ENCODE results near the gene NTF4.
"Not testable (repeated sequence)": the region's sequence is repeated elsewhere in the genome, so short reads cannot be mapped to it uniquely, and the experiment has no call there.

DNA sequence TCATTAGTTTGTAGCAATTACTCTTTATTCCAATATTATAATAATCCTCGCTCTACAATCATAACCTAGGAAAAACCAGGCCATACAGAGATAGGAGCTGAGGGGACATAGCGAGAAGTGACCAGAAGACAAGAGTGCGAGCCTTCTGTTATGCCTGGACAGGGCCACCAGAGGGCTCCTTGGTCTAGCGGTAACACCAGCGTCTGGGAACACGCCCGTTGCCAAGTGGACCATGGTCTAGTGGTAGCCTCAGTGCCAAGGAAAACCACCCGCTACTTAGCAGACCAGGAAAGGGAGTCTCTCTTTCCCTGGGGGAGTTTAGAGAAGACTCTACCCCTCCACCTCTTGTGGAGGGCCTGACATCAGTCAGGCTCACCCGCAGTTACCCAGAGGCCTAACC lies 10.3 kb upstream of the NTF4 start:
- TF ChIP-seq YY1 (IDR thresholded peaks at IDR 0.05; ENCODE audit: insufficient read depth, insufficient read length); SUZ12 (IDR thresholded peaks at IDR 0.05; ENCODE audit: extremely low read depth, insufficient read depth, insufficient read length): not testable (repeated sequence)
